WTC11 (cell line): ENCODE results near the gene PFN1. TPM values are rescaled to one million over a fixed set of nuclear protein-coding genes. Genes with fewer than 3 reads are reported as not detected.
A peak's percentile ranks its signal among the peaks of the same experiment; 100 is the strongest.

Source experiments
- ATAC-seq: fragments of 200-7000 bp; cut with Tn5 transposase; 2 replicates; pipeline ENCODE4 v1.10.0; 2021; ENCODE audit warnings: mild to moderate bottlenecking, moderate library complexity
- CTCF ChIA-PET: fragments of 300-600 bp; sonication (Branson Sonifier 250); formaldehyde crosslinking; loops from one replicate; lab custom pipeline; 2021; ENCODE audit warnings: antibody characterized with exemption; lab: Charles Lee
- POLR2A ChIA-PET: fragments of 350-600 bp; sonication (Branson Sonifier 250); formaldehyde crosslinking; loops from one replicate; lab custom pipeline; 2021; ENCODE audit warnings: antibody characterized with exemption; lab: Charles Lee
- DNase-seq: peaks from one replicate; pipeline ENCODE4 v3.0.0; 2021; ENCODE audit warnings: low spot score
- H3K27ac Mint-ChIP-seq: 2 replicates; pipeline ENCODE4 v1.8.0; 2021; ENCODE audit warnings: mixed read lengths
- H3K27me3 Mint-ChIP-seq: 2 replicates; pipeline ENCODE4 v1.8.0; 2021; ENCODE audit warnings: low read depth, mild to moderate bottlenecking, moderate library complexity, mixed read lengths
- H3K36me3 Mint-ChIP-seq: 2 replicates; pipeline ENCODE4 v1.8.0; 2021; ENCODE audit warnings: mixed read lengths
- H3K4me1 Mint-ChIP-seq: 2 replicates; pipeline ENCODE4 v1.8.0; 2022; ENCODE audit warnings: mixed read lengths
- H3K4me3 Mint-ChIP-seq: 2 replicates; pipeline ENCODE4 v1.8.0; 2021; ENCODE audit warnings: mild to moderate bottlenecking, moderate library complexity, mixed read lengths
- H3K9me3 Mint-ChIP-seq: 2 replicates; pipeline ENCODE4 v1.8.0; 2021; ENCODE audit warnings: mixed read lengths
- HMGA2 ChIP-seq: fragments of 250-450 bp; sonication (Bioruptor Pico); IDR thresholded peaks from 2 replicates; pipeline ENCODE4 v1.4.0; 2021; ENCODE audit warnings: mild to moderate bottlenecking, moderate library complexity
- JAZF1 ChIP-seq: fragments of 250-450 bp; sonication (Bioruptor Pico); IDR thresholded peaks from 2 replicates; pipeline ENCODE4 v1.9.0; 2021; ENCODE audit warnings: moderate library complexity, mild to moderate bottlenecking, inconsistent platforms
- JUN ChIP-seq: sonication (generic); formaldehyde crosslinking; IDR thresholded peaks from 2 replicates; pipeline ENCODE4 v1.8.0; 2023; ENCODE audit warnings: mild to moderate bottlenecking, missing genetic modification reagents
- KAT7 ChIP-seq: sonication (generic); formaldehyde crosslinking; IDR thresholded peaks from 2 replicates; pipeline ENCODE4 v1.8.1; 2023; ENCODE audit warnings: missing genetic modification reagents, mild to moderate bottlenecking, borderline replicate concordance
- NR1H2 ChIP-seq: sonication (generic); formaldehyde crosslinking; IDR thresholded peaks from 2 replicates; pipeline ENCODE4 v1.9.0; 2021; ENCODE audit warnings: mild to moderate bottlenecking, moderate library complexity, missing genetic modification reagents
- RELA ChIP-seq: sonication (generic); formaldehyde crosslinking; IDR thresholded peaks from 2 replicates; pipeline ENCODE4 v1.8.1; 2022; ENCODE audit warnings: missing genetic modification reagents, mild to moderate bottlenecking, borderline replicate concordance
- SMAD3 ChIP-seq: sonication (generic); formaldehyde crosslinking; IDR thresholded peaks from 2 replicates; pipeline ENCODE4 v1.8.0; 2022; ENCODE audit warnings: missing genetic modification reagents, mild to moderate bottlenecking, borderline replicate concordance
- SOX15 ChIP-seq: fragments of 250-450 bp; sonication (Bioruptor Pico); IDR thresholded peaks from 2 replicates; pipeline ENCODE4 v1.9.0; 2021; ENCODE audit warnings: mild to moderate bottlenecking
- TCF7 ChIP-seq: sonication (generic); formaldehyde crosslinking; IDR thresholded peaks from 2 replicates; pipeline ENCODE4 v1.8.0; 2022; ENCODE audit warnings: mild to moderate bottlenecking, low read depth, missing genetic modification reagents, moderate library complexity
- TP53 ChIP-seq: sonication (generic); formaldehyde crosslinking; IDR thresholded peaks from 2 replicates; pipeline ENCODE4 v1.8.1; 2023; ENCODE audit warnings: mild to moderate bottlenecking, missing genetic modification reagents
- ZBTB21 ChIP-seq: sonication (generic); formaldehyde crosslinking; IDR thresholded peaks from 2 replicates; pipeline ENCODE4 v1.8.1; 2023; ENCODE audit warnings: mild to moderate bottlenecking, missing genetic modification reagents, borderline replicate concordance
- ZNF396 ChIP-seq: fragments of 250-450 bp; sonication (Bioruptor Pico); IDR thresholded peaks from 2 replicates; pipeline ENCODE4 v1.8.0; 2021; ENCODE audit warnings: mild to moderate bottlenecking, moderate library complexity, borderline replicate concordance
- ZNF416 ChIP-seq: fragments of 250-450 bp; sonication (Bioruptor Pico); IDR thresholded peaks from 2 replicates; pipeline ENCODE4 v1.9.0; 2021; ENCODE audit warnings: mild to moderate bottlenecking, inconsistent platforms
- ZNF423 ChIP-seq: fragments of 250-450 bp; sonication (Bioruptor Pico); IDR thresholded peaks from 2 replicates; pipeline ENCODE4 v2.1.2; 2022; ENCODE audit warnings: mild to moderate bottlenecking, moderate library complexity
- total RNA-seq: library from RNA; stranded (reverse); gene quantifications from 3 replicates; pipeline ENCODE4 v1.2.3, GENCODE V29; 2021
- TF ChIP-seq, protein P1 (sequence below): fragments of 200-600 bp; IDR thresholded peaks from 2 replicates; pipeline ENCODE4 v1.8.0; 2022; ENCODE audit warnings: antibody characterized with exemption
- TF ChIP-seq, protein P2 (sequence below): fragments of 250-450 bp; sonication (Bioruptor Pico); IDR thresholded peaks from 2 replicates; pipeline ENCODE4 v2.1.2; 2022; ENCODE audit warnings: mild to moderate bottlenecking, moderate library complexity
- TF ChIP-seq, protein P3 (sequence below): fragments of 250-450 bp; sonication (Bioruptor Pico); IDR thresholded peaks from 2 replicates; pipeline ENCODE4 v1.8.0; 2021; ENCODE audit warnings: mild to moderate bottlenecking
- TF ChIP-seq, protein P4 (sequence below): sonication (generic); formaldehyde crosslinking; IDR thresholded peaks from 2 replicates; pipeline ENCODE4 v1.8.1; 2022; ENCODE audit warnings: missing genetic modification reagents, borderline replicate concordance
- TF ChIP-seq, protein P5 (sequence below): sonication (generic); formaldehyde crosslinking; conservative IDR thresholded peaks from 2 replicates; pipeline ENCODE4 v1.8.1; 2022; ENCODE audit warnings: mild to moderate bottlenecking, missing genetic modification reagents
- TF ChIP-seq, protein P6 (sequence below): sonication (generic); formaldehyde crosslinking; IDR thresholded peaks from 2 replicates; pipeline ENCODE4 v1.8.1; 2023; ENCODE audit warnings: mild to moderate bottlenecking, missing genetic modification reagents, borderline replicate concordance
- TF ChIP-seq, protein P7 (sequence below): sonication (generic); formaldehyde crosslinking; IDR thresholded peaks from 2 replicates; pipeline ENCODE4 v1.8.0; 2023; ENCODE audit warnings: mild to moderate bottlenecking, missing genetic modification reagents

Gene PFN1
- total RNA-seq, 1 experiment from 2014 or later, result 1,289 TPM

DNA sequence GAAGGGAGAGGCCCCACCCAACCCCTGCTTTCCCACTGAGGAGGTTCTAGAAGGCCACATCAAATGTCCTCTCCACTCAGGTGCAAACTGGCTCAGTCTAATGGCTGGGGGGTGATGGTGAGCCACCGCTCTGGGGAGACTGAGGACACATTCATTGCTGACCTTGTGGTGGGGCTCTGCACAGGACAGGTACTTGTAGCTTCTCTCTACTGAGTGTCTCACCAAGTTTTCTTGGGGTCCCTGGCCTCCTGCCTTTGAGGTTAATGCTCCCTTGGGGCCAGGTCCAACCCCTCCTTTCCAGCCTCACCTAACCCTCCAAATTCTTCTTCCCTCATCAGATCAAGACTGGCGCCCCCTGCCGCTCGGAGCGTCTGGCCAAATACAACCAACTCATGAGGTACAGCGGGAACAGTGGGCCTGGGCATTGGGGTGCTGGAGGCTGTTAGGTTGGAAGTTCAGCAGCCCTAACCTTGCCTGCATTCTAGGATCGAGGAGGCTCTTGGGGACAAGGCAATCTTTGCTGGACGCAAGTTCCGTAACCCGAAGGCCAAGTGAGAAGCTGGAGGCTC, 8.2 kb upstream of the PFN1 start:
- POLR2A ChIA-PET, result interaction anchor here (2.1 kb wide), 1 partner anchor 11 kb away, joined by 12 read pairs; the partner anchor contains the start of gene SPAG7
- DNase-seq (peak; percentile 83), ATAC-seq (peak; percentile 64)
- Mint-ChIP-seq H3K36me3 (peaks cover 7% of the 10 kb centered on the region; the same call in 1 of the 2 replicates), H3K27ac (no peak overlapping the region), H3K27me3 (no peaks in the 10 kb centered on the region), H3K4me3 (no peak overlapping the region), H3K9me3 (no peaks in the 10 kb centered on the region), H3K4me1 (peaks cover 35% of the 10 kb centered on the region)
- no peak for TF ChIP-seq ZBTB21
- TF ChIP-seq, protein P1, sequence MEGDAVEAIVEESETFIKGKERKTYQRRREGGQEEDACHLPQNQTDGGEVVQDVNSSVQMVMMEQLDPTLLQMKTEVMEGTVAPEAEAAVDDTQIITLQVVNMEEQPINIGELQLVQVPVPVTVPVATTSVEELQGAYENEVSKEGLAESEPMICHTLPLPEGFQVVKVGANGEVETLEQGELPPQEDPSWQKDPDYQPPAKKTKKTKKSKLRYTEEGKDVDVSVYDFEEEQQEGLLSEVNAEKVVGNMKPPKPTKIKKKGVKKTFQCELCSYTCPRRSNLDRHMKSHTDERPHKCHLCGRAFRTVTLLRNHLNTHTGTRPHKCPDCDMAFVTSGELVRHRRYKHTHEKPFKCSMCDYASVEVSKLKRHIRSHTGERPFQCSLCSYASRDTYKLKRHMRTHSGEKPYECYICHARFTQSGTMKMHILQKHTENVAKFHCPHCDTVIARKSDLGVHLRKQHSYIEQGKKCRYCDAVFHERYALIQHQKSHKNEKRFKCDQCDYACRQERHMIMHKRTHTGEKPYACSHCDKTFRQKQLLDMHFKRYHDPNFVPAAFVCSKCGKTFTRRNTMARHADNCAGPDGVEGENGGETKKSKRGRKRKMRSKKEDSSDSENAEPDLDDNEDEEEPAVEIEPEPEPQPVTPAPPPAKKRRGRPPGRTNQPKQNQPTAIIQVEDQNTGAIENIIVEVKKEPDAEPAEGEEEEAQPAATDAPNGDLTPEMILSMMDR, result peak; percentile 53
- CTCF ChIA-PET, result interaction anchor here (0.7 to 2.7 kb wide), 9 partner anchors 10 to 103 kb away, joined by 3 to 13 read pairs (median 7); partner anchors contain the start of genes RNF167, SLC25A11 and SPAG7

DNA sequence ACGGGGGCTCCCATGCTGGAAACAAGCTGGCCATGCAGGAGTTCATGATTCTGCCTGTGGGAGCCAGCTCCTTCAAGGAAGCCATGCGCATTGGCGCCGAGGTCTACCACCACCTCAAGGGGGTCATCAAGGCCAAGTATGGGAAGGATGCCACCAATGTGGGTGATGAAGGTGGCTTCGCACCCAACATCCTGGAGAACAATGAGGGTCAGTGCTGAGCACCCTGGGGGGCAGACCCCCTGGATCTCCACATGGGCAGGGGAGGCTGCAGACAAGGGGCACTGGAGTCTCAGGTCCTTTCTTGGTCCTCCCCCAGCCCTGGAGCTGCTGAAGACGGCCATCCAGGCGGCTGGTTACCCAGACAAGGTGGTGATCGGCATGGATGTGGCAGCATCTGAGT, 6.8 kb upstream of the PFN1 start:
- no peak overlapping the region for H3K4me3 Mint-ChIP-seq
- TF ChIP-seq ZNF396 (no peak), TCF7 (CRISPR knock-in tag) (no peak), HMGA2 (CRISPR knock-in tag) (no peak), NR1H2 (CRISPR knock-in tag) (no peak), SOX15 (CRISPR knock-in tag) (no peak), JAZF1 (CRISPR knock-in tag) (no peak), TP53 (no peak), KAT7 (CRISPR knock-in tag) (no peak), ZNF416 (CRISPR knock-in tag) (no peak), RELA (CRISPR knock-in tag) (no peak), JUN (CRISPR knock-in tag) (no peak), SMAD3 (CRISPR knock-in tag) (no peak), ZNF423 (no peak)
- TF ChIP-seq, protein P2, sequence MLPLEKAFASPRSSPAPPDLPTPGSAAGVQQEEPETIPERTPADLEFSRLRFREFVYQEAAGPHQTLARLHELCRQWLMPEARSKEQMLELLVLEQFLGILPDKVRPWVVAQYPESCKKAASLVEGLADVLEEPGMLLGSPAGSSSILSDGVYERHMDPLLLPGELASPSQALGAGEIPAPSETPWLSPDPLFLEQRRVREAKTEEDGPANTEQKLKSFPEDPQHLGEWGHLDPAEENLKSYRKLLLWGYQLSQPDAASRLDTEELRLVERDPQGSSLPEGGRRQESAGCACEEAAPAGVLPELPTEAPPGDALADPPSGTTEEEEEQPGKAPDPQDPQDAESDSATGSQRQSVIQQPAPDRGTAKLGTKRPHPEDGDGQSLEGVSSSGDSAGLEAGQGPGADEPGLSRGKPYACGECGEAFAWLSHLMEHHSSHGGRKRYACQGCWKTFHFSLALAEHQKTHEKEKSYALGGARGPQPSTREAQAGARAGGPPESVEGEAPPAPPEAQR (CRISPR knock-in tag), result no peak
- TF ChIP-seq, protein P3, sequence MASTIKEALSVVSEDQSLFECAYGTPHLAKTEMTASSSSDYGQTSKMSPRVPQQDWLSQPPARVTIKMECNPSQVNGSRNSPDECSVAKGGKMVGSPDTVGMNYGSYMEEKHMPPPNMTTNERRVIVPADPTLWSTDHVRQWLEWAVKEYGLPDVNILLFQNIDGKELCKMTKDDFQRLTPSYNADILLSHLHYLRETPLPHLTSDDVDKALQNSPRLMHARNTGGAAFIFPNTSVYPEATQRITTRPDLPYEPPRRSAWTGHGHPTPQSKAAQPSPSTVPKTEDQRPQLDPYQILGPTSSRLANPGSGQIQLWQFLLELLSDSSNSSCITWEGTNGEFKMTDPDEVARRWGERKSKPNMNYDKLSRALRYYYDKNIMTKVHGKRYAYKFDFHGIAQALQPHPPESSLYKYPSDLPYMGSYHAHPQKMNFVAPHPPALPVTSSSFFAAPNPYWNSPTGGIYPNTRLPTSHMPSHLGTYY (CRISPR knock-in tag), result no peak
- TF ChIP-seq, protein P4, sequence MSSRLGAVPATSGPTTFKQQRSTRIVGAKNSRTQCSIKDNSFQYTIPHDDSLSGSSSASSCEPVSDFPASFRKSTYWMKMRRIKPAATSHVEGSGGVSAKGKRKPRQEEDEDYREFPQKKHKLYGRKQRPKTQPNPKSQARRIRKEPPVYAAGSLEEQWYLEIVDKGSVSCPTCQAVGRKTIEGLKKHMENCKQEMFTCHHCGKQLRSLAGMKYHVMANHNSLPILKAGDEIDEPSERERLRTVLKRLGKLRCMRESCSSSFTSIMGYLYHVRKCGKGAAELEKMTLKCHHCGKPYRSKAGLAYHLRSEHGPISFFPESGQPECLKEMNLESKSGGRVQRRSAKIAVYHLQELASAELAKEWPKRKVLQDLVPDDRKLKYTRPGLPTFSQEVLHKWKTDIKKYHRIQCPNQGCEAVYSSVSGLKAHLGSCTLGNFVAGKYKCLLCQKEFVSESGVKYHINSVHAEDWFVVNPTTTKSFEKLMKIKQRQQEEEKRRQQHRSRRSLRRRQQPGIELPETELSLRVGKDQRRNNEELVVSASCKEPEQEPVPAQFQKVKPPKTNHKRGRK (CRISPR knock-in tag), result no peak
- TF ChIP-seq, protein P5, sequence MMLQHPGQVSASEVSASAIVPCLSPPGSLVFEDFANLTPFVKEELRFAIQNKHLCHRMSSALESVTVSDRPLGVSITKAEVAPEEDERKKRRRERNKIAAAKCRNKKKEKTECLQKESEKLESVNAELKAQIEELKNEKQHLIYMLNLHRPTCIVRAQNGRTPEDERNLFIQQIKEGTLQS (CRISPR knock-in tag), result no peak
- TF ChIP-seq, protein P6, sequence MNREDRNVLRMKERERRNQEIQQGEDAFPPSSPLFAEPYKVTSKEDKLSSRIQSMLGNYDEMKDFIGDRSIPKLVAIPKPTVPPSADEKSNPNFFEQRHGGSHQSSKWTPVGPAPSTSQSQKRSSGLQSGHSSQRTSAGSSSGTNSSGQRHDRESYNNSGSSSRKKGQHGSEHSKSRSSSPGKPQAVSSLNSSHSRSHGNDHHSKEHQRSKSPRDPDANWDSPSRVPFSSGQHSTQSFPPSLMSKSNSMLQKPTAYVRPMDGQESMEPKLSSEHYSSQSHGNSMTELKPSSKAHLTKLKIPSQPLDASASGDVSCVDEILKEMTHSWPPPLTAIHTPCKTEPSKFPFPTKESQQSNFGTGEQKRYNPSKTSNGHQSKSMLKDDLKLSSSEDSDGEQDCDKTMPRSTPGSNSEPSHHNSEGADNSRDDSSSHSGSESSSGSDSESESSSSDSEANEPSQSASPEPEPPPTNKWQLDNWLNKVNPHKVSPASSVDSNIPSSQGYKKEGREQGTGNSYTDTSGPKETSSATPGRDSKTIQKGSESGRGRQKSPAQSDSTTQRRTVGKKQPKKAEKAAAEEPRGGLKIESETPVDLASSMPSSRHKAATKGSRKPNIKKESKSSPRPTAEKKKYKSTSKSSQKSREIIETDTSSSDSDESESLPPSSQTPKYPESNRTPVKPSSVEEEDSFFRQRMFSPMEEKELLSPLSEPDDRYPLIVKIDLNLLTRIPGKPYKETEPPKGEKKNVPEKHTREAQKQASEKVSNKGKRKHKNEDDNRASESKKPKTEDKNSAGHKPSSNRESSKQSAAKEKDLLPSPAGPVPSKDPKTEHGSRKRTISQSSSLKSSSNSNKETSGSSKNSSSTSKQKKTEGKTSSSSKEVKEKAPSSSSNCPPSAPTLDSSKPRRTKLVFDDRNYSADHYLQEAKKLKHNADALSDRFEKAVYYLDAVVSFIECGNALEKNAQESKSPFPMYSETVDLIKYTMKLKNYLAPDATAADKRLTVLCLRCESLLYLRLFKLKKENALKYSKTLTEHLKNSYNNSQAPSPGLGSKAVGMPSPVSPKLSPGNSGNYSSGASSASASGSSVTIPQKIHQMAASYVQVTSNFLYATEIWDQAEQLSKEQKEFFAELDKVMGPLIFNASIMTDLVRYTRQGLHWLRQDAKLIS (CRISPR knock-in tag), result no peak
- TF ChIP-seq, protein P7, sequence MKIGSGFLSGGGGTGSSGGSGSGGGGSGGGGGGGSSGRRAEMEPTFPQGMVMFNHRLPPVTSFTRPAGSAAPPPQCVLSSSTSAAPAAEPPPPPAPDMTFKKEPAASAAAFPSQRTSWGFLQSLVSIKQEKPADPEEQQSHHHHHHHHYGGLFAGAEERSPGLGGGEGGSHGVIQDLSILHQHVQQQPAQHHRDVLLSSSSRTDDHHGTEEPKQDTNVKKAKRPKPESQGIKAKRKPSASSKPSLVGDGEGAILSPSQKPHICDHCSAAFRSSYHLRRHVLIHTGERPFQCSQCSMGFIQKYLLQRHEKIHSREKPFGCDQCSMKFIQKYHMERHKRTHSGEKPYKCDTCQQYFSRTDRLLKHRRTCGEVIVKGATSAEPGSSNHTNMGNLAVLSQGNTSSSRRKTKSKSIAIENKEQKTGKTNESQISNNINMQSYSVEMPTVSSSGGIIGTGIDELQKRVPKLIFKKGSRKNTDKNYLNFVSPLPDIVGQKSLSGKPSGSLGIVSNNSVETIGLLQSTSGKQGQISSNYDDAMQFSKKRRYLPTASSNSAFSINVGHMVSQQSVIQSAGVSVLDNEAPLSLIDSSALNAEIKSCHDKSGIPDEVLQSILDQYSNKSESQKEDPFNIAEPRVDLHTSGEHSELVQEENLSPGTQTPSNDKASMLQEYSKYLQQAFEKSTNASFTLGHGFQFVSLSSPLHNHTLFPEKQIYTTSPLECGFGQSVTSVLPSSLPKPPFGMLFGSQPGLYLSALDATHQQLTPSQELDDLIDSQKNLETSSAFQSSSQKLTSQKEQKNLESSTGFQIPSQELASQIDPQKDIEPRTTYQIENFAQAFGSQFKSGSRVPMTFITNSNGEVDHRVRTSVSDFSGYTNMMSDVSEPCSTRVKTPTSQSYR, result no peak

More for the DNA sequence above, 6.8 kb upstream of the PFN1 start:
- DNase-seq (no peak), ATAC-seq (no peak)
- H3K27me3 Mint-ChIP-seq, result no peaks in the 10 kb centered on the region
- ChIA-PET POLR2A (interaction anchor here (1.0 kb wide), 1 partner anchor 12 kb away, joined by 4 read pairs; the partner anchor contains the start of gene SPAG7), CTCF (interaction anchor here (0.6 to 2.7 kb wide), 5 partner anchors 12 to 73 kb away, joined by 3 to 13 read pairs (median 6); partner anchors contain the start of genes RNF167, SLC25A11 and SPAG7)
- H3K27ac Mint-ChIP-seq, result no peak overlapping the region
- peaks cover 38% of the 10 kb centered on the region for H3K4me1 Mint-ChIP-seq
- H3K9me3 Mint-ChIP-seq, result no peaks in the 10 kb centered on the region
- peaks cover 7% of the 10 kb centered on the region; the same call in 1 of the 2 replicates for H3K36me3 Mint-ChIP-seq
